B cell (primary cell): ENCODE measurements around the gene PSORS1C1.

Source experiments
- EZH2 ChIP-seq: IDR thresholded peaks from 2 replicates; pipeline ENCODE4 v1.6.1; 2012; ENCODE audit warnings: borderline replicate concordance, low read depth, mild to moderate bottlenecking, moderate library complexity, low read length; ENCODE audit not compliant: insufficient read depth, poor library complexity, severe bottlenecking
- TF ChIP-seq, protein P1 (sequence below): fragments of 200-600 bp; IDR thresholded peaks from one replicate; pipeline ENCODE4 v1.8.0; 2022; ENCODE audit warnings: antibody characterized with exemption, mild to moderate bottlenecking

DNA sequence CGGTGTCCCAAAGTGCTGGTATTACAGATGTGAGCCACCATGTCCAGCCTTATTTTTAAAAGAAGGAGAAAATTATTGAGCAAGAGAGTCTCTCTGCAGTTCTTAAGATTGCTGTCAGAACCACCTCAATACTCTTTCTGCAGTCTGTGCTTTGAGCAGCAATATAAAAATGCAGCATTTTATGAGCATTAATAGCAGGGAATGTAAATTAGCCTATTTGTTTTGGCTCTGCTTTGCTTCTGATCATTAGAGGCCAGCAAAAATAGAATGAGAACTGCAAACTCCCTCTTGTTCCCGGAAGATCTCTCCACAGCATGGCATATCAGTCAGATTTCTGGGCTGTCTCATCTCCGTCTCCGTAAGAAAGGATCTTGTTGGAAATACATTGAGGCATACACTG, 38.0 kb upstream of the PSORS1C1 start:
- TF ChIP-seq, protein P1, sequence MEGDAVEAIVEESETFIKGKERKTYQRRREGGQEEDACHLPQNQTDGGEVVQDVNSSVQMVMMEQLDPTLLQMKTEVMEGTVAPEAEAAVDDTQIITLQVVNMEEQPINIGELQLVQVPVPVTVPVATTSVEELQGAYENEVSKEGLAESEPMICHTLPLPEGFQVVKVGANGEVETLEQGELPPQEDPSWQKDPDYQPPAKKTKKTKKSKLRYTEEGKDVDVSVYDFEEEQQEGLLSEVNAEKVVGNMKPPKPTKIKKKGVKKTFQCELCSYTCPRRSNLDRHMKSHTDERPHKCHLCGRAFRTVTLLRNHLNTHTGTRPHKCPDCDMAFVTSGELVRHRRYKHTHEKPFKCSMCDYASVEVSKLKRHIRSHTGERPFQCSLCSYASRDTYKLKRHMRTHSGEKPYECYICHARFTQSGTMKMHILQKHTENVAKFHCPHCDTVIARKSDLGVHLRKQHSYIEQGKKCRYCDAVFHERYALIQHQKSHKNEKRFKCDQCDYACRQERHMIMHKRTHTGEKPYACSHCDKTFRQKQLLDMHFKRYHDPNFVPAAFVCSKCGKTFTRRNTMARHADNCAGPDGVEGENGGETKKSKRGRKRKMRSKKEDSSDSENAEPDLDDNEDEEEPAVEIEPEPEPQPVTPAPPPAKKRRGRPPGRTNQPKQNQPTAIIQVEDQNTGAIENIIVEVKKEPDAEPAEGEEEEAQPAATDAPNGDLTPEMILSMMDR = no peak
- TF ChIP-seq EZH2 = no peak
